Measurements from ENCODE around the gene APOBEC3A.
"Not testable (repeated sequence)": the region's sequence is repeated elsewhere in the genome, so short reads cannot be mapped to it uniquely, and the experiment has no call there.

Gene APOBEC3A

GRCh38 chr22:38943882-38944281 is 13.5 kb upstream of the APOBEC3A start:
- no peak for DNase-seq

DNA sequence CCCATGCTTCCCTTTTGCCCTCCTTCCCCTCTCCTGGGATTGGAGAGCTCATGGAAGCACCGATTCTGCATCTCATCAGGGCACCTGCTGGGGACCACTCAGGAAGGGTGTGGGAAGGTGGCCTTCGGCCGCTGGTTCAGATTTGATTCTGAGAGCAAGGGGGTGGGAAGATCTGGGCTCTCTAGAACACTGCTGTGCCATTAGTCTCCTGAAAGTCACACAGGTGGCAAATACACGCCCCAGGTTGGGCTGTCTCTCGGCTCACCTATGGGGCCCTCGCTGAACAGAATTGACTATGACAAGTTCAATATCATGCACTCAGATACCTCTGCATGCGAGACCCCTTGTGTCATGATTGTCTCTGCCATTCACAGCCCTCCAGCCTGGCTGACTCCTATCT is 12.8 kb upstream of the APOBEC3A start:
- DNase-seq = no peak

DNA sequence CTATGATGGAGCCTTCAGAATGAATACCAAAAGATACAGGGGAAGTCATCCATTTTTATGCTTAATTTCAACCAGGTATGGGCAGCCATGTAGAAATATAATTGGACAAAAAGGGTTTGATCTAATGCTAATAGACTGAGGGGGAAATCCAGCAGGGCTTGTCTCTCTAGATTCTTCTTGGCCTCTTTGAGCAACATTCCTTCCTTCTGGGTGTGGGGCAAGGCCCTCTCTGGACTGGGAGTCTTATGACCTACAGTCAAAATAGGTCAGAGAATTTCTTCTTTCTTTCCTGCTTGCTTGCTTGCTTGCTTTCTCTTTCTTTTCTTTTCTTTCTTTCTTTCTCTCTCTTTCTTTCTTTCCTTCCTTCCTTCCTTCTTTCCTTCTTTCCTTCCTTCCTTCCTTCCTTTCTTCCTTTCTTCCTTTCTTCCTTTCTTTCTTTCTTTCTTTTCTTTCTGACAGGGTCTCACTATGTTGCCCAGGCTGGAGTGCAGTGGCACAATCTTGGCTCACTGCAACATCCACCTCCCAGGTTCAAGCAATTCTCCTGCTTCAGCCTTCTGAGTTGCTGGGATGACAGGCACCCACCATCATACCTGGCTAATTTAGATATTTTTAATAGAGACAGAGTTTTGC is 11.6 kb upstream of the APOBEC3A start:
- DNase-seq = not testable (repeated sequence)

DNA sequence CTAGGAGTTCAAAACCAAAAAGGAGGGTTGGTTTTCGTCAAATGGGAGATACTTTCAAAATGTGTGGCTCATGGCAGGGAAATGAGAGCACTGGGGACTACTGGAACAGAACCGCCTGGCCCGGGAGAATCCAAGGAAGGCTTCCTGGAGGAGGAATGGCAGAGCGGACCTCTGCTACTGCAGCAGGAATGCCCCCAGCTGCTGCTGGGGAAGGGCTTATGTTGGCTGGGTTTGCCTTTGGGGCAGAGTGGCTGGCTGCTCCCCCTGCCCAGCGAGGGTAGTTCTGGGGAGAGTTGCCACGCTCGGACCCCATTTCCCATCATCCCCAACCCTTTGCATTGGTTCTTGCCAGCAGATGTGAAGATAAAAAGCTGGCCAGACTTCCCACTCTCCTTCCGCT is 10.6 kb upstream of the APOBEC3A start:
- DNase-seq = no peak

- no peak for DNase-seq
Observed at GRCh38 chr22:38947321-38948140, 9.9 kb upstream of the APOBEC3A start.

DNA sequence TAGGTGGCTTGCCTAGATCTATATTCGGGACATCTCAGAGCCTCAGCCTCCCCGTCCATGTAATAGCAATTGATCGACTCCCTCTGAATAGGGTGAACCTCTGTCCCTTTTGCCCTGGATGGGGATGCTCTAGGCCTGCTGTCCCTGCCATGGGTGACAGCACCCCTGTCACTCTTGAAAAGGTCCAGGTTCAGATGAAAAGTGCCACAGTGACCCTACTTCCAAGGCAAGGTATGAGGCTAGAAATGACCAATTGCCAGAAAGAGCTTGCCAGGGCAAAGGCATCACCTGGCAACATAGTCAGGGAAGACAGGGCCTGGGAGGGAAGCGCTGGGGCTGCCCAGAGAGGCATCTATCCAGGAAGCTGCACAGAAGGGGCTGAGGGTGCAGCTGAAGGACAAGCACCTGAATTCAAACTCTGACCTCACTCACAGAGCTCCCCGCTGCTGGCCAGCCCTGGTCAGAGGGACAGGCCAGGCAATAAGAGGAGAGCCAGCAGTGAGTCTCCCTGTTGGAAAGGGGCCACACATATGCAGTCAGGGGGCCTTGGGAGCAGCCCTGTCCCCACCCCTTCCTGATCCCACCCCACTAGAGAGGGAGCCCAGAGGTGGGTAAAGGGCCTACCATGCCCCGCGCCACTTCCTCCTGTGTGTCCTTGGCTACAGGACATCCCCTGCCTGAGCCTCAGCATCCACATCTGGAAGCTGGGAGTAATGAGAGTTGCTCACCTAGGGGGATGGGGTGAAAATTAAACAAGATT is 9.0 kb upstream of the APOBEC3A start:
- DNase-seq = no peak

DNA sequence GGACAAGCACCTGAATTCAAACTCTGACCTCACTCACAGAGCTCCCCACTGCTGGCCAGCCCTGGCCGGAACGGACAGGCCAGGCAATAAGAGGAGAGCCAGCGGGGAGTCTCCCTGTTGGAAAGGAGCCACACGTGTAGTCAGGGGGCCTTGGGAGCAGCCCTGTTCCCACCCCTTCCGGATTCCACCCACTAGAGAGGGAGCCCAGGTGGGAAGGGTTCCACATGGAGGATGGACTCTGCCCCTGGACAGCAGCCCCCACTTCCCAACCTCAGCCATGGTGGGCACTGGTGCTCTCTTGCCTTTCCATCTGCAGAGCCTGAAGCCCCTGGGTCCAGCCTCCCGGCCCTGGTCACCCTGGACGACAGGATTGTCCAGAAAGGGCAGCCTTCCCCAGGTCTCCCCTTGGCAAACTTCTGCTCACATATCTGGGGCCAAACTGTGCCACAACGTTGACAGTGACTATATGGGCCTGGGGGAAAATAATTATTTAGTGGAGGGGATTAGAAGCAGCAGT is 7.5 kb upstream of the APOBEC3A start:
- no peak for DNase-seq

DNA sequence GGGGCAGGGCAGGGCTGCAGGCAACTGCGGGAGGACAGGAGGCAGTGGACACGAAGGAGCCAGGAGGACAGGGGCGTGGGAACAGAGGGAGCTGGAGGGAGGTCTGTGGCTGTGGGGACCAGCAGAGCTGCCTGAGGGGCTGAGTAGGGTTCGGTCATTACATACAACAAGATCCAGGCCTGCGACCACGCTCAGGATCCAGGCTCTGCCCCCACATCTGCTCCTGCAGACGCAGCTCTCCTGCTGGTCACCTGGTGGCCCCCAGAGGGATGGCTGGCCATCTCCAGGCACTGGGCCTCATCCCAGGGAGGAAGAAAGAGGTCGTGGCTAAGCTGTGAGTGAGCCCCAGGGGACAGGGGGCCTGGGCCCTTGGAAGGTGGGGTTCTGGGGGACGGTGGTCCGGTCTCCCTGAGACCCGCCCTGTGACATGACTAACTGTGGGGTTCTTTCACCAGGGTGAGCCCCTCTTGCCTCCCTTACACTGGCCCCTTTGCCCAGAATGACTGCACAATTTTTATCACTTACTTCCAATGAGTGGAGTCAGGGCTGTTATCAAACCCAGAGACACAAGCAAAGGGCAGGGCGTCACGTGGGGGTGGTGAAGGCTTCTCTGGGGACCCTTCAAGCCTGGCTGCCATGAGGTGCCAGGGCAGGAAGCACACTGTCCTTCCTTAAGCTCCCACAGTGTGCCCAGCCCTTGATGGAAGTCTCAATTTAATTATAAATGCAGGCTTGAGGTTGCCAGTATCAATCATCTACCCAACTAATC is 6.7 kb upstream of the APOBEC3A start:
- DNase-seq = peak; percentile 20

DNA sequence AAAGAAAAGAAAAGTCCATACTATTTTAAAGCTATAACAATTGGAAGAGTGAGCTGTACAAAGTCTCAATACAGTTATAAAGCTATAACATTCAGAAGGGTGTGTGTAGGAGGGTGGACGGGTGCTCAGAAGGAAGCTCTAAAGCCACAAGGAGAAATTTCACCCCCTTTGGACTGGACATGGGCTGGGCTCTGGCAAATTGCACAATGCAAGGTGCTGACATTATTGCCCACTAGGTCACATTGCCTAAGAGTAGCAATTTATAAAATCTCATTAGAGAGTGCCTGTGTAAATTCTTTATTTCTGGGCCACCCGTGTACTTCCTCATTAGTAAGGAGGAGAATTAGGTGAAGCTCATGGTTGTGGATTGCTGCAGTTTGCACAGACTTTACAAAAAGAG is 5.7 kb upstream of the APOBEC3A start:
- peak; percentile 21 for DNase-seq

GRCh38 chr22:38952281-38952993 is 5.0 kb upstream of the APOBEC3A start:
- no peak for DNase-seq

GRCh38 chr22:38953091-38953490 is 4.3 kb upstream of the APOBEC3A start:
- DNase-seq = no peak

DNA sequence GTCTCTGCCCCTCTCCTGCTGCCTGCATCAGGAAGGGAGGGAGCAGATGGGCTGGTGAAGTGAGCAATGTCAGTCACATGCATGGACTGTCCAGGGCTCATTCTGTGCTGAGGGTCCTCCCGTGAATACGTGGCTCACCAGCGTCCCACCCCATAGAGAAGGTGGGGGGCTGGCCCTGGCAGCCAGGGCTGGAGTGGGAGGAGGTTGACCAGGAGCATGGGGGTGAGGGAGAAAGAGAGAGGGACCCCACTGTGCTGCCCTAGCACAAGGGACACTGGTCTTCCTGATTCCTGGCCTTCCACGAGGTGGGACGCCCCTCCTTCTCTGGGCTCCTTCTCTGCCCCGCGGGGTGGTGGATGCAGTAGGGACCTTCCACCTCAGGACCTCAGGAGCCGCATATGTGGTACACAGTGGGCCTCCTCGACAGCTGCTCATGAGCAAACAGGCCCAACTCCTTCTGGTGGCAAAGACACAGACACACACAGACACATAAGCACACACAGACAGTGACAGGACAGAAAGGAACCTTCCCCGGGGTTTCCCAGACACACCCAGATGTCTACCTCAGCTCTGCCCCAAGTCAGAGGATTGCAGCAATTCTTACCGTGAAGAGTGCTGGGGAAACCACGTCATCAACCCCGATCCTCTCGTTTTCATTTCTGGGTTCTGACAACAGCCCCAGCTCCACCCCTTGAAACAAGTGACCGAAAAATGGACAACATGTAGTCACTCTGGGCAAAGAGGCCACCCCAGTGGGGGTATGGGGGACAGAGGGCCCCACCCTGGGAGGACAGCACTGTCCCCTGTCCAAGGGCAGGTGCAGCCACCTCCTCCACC is 3.6 kb upstream of the APOBEC3A start:
- peak; percentile 32 for DNase-seq

DNA sequence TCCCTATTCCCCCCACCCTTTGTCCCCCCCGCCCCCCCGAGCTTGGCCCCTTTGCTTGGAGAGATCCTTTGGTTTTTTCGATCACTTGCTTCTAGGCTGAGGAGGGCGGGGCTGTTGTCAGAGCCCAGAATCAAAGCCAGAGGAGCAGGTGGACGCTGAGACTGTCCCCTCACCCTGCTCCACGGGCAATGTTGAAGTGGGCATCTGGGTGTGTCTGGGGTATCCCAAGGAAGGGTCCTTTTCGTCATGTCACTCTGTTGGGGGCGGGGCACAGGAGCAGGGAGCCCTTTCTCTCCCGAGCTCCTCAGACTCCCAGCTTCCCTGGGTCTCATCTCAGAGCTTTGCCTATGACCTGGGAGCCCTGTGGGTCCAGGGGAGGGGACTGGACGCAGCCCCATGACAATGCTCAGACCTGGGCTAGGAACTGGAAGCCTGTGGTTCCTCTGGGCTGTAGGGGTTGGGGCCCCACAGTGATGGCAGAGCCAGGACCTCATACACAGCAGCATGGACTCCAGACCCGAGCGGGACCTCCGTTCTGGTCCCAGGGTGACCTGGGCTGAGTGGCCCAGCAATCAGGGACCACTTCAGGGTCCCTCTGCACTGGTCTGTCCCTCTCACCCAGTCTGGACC is 2.9 kb upstream of the APOBEC3A start:
- DNase-seq = no peak

DNA sequence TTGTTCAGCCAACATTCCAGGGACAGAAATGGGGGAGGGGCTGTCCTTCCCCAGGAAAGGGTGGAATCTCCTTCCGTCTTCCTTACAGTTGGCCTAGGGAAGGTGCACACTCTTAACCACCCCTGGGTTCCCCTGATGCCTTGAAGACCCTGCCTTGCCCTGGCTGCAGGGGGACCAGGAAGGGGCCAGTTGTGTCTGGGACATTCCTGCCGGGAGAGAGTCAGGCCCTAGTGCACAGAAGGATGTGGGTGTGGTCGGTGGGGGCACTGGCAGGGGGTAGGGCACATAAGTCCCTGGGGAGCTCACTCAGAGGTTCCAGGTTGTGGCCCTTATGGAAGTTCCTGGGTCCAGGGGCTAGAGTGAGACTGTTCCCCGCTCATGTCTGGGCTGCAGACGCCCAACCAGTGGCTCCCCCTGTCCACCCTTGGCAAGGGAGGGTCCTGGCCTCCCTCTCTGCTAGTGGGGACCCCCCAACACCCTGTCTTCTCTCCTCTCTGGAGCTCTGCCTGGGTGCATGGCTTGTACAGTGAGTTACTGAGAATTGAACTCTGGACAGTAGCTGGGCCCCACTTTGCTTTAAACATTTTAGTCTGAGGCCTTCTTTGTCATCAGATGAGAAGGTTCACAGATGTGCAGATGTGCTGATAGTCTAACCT is 2.0 kb upstream of the APOBEC3A start:
- DNase-seq = no peak

- no peak for DNase-seq
Observed at GRCh38 chr22:38955926-38956325, 1.5 kb upstream of the APOBEC3A start.

- no peak for DNase-seq
Observed at GRCh38 chr22:38956551-38956950, 858 bp upstream of the APOBEC3A start.

GRCh38 chr22:38957808-38958650 is 620 bp downstream of the APOBEC3A start:
- DNase-seq = no peak

GRCh38 chr22:38958651-38958943 is 1.2 kb downstream of the APOBEC3A start:
- not testable (repeated sequence) for DNase-seq

GRCh38 chr22:38959590-38959989 is 2.2 kb downstream of the APOBEC3A start:
- no peak for DNase-seq

Data from OCI-M1 (cell line).